NCI-H524 (cell line): ENCODE measurements around the gene TREML1.

ENCODE experiments used
- DNase-seq, 2 experiments: peaks; one replicate each; lab custom pipeline; 2025; lab: John Stamatoyannopoulos, UW

The TREML1 gene

DNA sequence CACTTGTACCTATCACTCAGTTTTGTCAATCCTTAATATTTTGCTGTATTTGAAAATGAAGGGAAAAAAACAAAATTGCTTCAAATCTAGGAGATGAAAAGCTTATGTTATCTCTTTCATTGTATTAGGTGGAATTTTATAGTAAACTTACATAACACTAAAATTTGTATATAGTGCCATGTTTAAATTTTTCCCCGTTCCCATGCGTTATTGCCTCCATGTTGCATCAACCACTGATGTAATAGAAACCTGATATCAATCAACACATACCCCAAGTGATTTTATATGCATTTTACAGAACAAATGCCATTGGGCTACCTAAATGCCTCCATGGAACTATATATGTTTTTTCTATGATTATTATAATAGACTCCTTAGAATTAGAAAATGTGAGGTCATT lies 23.5 kb upstream of the TREML1 start:
- DNase-seq: no peak

DNA sequence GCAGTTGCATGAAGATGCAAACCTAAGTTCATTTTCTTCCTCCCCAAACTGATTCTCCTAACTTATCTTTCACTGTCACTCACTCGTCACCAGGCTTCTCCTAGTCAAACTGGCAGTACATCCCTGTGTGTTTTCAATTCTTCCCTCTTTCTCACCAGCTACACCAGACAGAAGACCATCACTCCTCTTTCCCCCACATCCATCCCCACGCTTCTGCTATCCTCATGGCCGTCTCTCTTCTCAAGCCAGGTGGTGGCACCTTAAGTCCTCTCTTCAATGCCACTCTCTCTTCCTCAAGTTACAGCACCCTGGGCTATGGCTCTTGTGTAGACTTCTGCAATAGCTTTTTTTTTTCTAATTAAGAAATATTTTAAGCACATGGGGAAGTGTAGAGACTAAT lies 23.1 kb upstream of the TREML1 start:
- DNase-seq: no peak

DNA sequence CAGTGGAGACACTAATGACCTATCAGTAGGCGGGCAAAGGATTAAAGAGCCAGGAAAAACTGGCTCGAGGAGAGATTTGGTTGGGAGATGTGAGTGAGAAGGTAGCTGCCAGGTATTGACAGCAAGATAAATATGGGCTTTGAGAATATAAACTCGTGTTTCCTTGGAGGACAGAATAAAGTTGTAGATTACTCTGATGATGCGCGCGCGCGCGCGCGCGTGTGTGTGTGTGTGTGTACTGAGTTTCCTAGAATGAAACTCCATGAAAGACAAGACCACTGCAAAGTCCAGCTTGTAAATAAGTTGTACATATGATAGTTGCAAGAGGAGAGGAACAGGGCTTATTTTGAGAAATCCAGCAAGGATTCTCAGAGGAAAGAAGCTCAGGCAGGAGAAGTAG lies 22.0 kb upstream of the TREML1 start:
- DNase-seq: no peak

DNA sequence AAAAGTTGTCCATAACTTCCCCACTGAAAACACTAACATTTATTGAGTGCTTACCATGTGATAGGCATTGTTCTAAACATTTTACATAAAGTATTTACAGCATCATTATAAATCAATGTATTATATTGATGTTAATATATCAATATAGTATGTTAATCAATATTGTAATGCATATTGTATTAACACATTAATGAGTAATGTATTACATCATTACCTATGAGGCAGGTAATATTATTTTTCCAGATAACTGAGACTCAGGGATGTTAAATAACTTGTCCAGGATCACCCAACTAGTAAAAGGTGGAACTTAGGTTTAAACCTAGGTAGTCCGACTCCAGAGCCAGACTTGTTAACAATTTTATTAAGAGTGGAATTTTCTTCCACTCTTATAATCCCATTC lies 20.9 kb upstream of the TREML1 start:
- DNase-seq: no peak

DNA sequence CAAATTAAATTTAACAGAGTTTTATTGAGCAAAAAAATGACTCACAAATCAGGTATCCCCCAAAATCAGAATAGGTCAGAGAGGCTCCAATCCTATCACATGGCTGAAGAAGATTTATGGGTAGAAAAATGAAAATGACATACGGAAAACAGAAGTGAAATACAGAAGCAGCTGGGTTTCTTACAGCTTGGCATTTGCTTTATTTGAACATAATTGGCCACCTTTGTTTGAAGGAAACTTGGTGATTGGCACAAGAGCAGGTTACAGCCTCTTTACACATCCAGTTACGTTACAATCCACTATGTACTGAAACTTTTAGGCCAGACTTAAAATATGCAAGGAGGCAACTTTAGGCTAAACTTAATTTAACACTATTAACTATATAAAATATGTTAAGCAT lies 20.5 kb upstream of the TREML1 start:
- DNase-seq: no peak

DNA sequence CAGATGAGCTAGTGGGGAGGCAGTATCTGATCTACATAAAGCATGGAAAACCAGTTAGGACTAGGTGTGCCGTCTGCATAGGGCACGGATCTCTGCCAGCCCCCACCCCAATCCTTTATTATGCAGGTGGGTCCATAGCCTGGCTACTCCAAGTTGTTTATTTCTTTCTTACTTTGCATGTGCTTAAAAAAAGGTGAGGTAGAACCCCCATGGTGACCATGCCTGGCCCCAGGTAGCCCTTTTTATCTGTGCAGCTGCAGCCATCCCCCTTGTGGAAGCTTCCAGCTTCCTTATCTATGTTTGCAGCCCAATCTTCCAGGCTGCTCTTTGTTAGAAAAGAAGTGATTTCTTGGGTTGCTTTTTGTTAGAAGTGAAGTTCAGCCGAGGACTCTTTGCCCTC lies 17.8 kb upstream of the TREML1 start:
- DNase-seq: no peak

DNA sequence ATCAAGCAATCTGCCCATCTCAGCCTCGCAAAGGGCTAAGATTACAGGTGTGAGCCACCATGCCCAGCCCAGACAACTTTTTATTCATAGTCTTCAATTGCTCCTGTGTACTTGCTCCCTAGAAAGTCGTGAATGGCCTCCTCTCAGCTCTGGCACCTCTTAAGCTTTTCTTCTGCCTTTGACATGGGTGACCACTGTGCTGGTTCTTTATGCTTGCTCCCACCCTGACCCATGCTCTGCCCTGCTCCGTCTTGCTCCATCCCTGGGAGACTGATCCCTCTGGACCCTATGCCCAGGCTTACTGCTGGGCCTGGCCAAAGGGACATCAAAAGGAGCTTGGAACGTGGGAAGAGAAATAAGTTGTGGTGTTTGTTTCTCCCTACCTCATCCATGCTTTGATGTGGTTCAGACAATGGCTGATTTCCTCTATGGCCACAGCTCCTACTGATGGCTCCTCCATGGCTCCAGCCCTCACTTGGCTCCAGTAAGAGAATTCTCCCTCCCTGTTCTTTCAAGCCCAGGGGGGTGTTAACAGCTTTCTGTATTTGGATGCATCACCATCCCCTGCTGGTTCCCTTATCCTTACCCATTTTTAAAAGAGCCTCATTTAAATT lies 16.5 kb upstream of the TREML1 start:
- no peak for DNase-seq

DNA sequence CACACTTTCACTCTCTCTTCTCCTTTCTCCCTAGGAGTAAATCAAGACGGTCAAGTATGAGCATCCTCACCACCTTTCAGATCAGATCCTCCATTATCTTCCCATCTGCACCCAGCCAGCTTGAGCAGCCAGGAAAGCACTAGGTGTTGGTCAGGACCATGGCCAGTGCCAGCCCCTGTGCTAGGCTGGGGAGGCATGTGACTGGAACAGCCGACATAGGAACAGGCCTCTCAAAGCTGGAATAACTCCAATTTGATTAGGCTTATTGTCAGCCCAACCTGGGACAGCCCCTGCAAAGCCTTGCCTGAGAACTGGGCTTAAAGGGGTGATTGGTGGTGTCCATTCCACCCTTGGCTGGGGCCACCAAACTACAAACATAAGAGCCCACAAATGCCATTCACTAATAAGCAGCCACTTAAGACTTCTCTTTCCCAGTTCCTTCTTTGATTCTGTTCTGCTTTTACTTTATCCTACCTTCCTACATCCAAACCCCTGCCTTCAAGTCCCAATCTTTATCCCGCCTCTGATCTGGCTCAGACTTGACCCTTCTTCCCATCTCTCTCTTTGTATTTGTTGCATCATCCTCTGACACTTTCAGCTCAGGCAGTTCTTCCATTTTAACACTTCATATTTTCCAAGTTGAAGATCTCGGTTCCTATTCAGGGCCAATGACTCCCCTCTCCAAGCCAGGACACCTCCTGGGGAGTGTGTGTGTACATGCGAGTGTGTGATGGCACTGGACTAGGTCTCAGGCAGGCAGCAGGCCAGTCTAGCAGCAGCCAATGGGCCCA lies 13.2 kb upstream of the TREML1 start:
- no peak for DNase-seq

DNA sequence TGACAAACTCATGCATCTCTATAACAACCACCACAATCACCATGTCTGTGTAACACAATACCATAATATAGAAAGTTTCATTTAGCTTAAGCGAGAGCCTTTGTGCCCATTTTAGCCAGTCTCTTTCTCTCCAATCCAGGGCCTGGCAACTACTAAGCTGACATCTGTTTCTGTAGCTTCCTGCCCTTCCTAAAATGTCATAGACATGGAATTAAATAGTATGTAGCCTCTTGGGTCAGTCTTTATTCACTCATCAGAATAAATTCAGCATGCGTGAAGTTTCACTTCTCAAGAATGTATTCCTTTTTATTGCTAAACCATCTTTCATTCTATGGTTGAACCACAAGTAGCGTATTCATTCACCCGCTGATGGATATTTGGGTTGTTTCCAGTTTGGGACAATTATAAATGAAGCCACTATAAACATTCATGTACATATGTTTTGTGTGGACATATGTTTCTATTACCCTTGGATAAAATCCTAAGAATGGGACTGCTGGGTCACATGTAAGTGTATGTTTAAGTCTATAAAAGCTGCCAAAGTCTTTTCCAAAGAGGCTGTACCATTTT lies 10.5 kb upstream of the TREML1 start:
- no peak for DNase-seq

DNA sequence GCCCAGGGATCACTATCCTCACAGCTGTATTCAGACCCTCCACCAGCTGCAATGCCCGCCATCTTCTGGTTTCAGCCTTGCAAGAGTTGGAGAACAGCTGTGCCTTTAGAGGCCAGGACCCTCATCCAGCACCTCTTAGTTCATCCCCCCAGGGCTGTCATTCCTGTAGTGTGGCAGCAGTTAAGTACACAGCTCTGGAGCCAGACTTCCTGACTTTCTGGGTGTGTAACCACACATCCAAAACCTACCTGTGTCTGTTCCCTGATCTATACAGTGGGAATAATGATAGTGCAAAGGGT lies 9.2 kb upstream of the TREML1 start:
- no peak for DNase-seq

DNA sequence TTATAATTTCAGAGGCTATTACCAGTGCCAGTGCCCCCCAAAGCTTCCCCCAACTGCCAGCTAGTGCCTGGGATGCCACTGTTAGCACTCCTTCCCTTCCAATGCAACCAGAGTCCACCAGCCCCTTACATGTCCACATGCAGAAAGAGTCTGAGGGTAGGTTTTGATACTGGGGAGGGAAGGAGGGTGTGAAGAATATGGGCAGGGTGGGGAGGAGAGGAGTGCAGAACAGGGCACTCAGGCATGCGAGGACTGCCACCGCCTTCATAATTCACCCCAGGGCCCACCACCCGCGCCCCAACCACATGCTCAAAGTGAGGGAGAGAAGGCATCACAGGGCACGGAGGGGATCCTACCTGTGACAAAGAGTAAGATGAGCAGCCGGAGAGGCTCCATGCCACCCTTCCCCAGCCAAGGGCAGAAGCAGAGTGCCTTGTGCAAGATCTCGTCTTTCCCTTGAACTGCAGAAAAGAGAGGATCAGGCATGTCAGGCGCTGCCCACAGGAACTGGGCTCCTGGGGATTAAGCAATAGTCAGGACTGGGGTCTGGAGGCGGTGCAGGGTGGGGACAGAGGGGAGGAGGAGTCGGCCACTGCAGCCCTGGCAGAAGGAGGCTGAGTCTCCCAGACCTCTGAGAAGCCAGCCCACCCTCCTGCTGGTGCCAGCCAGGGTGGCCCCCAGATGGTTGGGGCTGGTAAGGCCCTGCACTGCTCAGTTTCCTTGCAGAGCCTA lies 8.7 kb upstream of the TREML1 start, which contains the start of gene TREM2:
TSS of gene TREM2 (minus strand) at position 430 of the 732 bp plus-strand sequence. CDS start at position 396, 34 bp downstream.
- DNase-seq: no peak

DNA sequence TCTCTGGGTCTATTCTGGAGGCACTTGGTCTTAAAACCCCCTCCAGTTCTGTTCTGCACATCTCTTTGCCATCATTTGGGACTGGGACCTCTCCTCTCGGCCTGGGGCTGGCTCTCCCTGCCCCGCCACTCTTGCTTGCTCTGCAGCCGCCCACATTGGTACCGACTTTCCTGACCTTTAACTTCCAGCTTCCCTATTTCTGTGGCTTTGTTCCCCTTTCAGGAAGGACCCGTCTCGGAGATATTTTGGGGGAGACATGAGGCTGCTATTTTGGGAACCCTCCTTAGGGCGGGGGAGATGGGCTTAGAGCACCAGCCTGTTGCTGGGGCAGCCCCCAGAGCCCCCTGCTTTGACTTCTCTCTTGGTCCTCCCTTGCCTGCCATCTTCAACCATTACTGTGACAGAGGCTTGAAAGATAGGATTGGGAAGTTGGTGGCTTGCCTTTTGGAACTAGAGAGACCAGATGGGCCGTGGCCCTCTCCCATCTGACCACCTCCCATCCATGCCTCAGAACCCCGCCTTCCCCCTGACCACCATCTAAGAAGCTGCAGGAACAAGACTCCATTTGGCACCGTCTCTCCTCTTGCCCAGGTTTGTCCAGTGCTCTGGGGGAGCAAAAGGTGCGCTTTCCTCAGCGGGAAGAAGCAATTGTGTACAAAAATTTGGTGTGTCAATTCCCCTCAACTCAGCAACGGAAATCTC lies 7.9 kb upstream of the TREML1 start:
- no peak for DNase-seq

DNA sequence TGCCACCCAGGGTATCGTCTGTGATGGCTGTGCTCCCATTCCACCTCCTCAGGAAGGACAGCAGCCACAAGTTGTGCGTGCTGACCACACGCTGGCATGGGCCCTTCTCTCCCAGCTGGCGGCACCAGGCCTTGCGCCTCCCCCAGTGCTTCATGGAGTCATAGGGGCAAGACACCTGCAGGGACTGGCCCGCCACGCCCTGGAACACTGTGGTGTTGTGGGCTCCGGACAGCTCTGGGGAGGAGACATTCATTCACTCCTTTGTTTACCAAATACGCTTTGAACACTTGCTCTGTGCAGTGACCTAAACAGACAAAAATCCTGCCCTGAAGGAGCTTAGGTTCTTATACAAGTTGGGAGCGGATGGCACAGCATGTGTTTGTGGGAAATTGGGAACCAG lies 7.2 kb upstream of the TREML1 start:
- no peak for DNase-seq

DNA sequence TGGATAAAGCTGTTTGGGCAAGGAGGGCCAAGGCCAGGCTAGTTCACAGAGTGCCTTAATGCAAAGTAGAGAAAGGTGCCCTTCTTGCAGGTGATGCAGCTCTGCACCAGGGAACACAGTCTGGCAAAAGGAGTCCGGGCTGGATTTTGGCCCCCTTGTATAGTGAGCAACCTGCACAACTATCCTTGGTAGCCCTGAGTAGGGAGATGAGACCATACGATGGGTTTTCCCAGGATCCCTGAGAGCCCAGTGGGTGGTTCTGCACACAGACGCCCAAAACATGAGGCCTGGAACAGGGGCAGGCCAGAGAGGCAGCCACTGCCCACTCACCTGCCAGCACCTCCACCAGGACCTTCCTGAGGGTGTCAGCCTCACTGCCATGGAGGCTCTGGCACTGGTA lies 6.8 kb upstream of the TREML1 start:
- DNase-seq: no peak

DNA sequence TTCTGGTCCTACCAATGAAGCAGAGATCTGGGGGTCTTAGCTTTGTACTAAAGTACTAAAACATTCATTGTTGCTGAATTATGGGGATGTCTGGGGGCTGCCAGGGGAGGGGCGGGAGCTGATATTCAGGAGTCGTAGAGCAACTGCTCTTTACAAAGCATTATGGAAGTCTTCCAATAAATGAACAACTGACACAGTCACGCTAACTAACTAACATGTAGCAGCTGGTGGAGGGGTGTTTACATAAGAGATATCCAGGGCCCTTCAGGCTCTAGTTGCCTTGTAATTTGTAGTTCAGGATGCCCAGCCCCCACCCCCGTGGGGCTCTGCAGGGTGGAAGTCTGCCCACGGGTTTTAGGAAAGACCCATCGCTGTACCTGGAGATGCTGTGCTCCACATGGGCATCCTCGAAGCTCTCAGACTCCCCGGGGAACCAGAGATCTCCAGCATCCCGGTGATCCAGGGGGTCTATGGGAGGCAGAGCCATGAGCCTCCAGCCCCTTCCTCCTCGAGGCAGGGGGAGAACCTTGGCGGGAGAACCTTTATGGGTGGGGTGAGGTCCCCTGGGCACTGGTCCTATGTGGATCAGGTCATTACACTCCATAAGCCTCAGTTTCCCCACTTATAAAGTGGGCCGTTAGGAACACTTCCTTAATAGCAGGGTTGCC lies 5.4 kb upstream of the TREML1 start:
- DNase-seq: peak; percentile 27 to 69

DNA sequence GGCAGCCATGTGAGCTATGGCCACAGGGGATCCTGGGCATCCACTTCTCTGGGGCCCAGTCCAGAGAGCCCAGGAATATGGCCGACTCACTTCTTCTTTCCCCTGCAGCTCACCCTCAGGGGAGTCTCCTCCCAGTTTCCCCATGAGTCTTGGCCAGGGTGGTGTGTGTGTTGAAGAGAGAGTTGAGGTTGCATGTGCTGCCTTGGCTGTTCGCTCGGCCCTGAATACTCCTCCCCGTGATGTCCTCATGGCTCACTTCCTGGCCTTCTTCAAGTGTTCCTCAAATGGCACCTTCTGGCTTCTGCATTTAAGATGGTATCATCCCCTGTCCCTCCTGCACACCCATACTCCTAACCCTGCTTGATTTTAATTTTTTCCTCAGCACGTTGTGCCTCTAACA lies 3.2 kb upstream of the TREML1 start:
- DNase-seq: no peak

DNA sequence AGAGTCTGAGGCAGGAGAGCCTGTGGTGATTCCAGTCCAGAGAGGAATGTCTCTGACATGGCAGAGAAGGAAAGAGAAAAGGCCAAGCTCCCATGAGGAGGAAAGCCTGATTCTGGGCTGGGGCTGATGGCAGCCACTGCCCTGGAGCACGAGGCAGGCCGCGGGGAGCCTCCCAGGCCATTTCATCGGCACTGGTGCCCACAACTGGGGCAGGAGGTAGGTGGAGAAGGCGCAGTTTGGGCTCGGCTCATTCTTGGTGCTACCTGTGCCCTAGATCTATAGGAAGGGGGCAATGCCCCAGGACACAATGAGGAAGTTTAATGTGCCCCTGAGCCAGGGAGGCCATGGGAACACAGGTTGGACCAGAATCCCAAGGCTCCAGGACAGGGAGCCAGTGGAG lies 2.6 kb upstream of the TREML1 start:
- DNase-seq: no peak

DNA sequence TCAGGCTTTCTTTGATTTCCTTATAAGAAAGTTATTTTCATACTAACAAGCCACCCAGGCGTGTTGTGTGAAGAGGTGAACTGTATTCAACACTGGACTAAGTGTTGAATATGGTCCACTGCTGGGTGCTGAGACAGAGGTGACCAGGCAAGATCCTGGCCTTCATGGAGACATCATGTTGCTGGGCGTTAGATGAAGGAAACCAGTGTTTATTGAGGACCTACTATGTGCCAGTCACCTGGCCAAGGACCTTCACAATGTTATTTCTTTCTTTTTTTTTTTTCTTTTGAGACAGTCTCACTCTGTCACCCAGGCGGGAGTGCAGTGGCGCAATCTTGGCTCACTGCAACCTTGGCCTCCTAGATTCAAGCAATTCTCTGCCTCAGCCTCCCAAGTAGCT lies 1.9 kb upstream of the TREML1 start:
- no peak for DNase-seq

DNA sequence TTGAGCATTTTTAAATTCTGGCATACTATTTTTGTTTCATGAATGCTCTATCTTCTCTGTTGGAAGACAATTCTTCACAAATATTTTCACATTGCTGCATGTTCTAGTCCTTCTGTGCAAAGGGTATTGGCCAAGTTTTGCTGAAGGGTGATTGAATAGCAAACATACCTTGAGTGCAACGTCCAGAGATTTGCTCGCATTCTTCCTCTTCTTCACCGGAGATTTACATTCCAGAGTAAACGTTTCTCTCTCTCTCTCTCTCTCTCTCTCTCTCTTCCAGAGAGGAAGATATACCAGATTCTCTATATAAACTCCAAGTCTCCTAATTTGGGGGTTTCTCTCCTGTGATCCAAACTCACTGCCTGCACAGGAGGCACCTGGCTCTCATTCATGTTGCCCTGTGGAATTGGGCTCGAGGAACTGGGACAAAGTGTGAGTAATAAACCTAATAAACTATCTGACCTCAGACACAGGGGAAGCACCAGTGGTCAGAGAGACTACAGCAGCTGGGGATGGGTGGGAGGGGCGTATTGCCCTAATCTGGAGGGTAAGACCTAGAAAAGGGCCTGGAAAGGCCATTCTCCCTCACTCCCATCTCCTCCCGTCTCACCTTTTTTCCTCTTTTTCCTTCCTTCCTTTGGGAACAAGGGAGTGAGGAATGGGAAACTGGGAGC lies 1.1 kb upstream of the TREML1 start:
- DNase-seq: no peak

DNA sequence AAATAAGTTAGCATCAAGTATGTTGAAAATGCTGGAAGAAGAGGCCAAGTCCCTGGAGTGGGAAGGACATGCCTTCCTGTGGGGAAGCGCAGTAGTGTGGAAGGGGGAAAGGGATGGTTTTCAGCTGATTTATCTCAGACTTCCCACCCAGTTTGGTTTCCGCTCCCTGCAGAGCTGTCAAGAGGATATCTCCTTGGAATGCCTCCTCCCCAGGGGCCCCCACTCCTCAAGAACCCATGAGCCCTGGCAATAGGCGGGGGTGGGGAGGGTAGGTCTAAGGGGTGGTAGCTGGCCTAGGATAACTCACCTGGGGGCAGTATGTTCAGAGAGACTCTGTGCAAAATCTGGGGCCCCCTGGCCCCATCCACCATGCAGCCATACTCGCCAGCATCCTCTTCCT lies 696 bp downstream of the TREML1 start:
- DNase-seq: no peak

DNA sequence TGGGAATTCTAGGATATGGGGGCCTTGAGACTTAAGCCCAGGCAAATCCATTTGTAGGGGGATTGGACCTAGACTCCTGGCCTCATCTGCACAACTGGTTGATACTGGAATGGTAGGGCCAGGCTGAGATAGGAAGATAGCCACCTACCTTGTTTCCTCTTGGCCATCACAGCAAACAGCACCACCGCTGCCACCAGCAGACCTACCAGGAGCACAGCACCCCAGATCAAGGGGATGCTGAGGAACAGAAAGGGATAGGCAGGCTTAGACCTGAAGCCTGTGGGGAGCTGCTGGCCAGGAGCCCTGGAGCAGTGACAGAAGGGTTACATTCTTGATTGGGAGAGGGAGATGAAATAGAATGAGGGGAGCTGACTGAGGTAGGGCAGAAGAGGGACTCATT lies 3.5 kb downstream of the TREML1 start:
- no peak for DNase-seq
